ENCODE measurements around the gene TAF4B.

DNA sequence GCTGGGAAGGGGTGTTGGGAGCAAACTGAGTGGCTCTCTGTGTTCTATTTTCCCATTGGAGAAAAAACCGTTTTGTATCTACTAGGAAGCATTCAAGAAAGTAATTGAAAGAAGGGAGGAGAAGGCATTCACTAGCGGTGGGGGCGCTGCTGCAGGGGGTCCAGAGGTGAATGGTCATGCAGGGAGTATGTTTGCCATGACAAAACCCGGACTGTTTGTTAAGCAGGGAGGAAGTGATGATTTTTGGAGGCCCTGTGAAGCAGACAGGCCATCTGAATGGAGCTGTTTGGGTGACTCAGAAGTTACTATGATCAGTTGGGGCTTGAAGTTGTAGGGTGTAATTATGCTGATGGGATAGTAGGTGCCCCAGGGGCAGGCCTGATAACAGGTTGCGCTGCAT lies 7.0 kb downstream of the TAF4B start:
- TF ChIP-seq, protein P1, sequence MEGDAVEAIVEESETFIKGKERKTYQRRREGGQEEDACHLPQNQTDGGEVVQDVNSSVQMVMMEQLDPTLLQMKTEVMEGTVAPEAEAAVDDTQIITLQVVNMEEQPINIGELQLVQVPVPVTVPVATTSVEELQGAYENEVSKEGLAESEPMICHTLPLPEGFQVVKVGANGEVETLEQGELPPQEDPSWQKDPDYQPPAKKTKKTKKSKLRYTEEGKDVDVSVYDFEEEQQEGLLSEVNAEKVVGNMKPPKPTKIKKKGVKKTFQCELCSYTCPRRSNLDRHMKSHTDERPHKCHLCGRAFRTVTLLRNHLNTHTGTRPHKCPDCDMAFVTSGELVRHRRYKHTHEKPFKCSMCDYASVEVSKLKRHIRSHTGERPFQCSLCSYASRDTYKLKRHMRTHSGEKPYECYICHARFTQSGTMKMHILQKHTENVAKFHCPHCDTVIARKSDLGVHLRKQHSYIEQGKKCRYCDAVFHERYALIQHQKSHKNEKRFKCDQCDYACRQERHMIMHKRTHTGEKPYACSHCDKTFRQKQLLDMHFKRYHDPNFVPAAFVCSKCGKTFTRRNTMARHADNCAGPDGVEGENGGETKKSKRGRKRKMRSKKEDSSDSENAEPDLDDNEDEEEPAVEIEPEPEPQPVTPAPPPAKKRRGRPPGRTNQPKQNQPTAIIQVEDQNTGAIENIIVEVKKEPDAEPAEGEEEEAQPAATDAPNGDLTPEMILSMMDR (IDR thresholded peaks at IDR 0.05; ENCODE audit: low read depth, low read length, missing input control) = no peak
- TF ChIP-seq, protein P2, sequence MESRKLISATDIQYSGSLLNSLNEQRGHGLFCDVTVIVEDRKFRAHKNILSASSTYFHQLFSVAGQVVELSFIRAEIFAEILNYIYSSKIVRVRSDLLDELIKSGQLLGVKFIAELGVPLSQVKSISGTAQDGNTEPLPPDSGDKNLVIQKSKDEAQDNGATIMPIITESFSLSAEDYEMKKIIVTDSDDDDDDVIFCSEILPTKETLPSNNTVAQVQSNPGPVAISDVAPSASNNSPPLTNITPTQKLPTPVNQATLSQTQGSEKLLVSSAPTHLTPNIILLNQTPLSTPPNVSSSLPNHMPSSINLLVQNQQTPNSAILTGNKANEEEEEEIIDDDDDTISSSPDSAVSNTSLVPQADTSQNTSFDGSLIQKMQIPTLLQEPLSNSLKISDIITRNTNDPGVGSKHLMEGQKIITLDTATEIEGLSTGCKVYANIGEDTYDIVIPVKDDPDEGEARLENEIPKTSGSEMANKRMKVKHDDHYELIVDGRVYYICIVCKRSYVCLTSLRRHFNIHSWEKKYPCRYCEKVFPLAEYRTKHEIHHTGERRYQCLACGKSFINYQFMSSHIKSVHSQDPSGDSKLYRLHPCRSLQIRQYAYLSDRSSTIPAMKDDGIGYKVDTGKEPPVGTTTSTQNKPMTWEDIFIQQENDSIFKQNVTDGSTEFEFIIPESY (IDR thresholded peaks at IDR 0.05) = no peak
- TF ChIP-seq GABPA (IDR thresholded peaks at IDR 0.05 in 1 of 2, conservative IDR thresholded peaks at IDR 0.05 in 1 of 2) (no peak), RAD21 (IDR thresholded peaks at IDR 0.05) (no peak), MAX (IDR thresholded peaks at IDR 0.05) (no peak), FOXA1 (IDR thresholded peaks at IDR 0.05) (no peak), REST (IDR thresholded peaks at IDR 0.05) (no peak), HNF4G (IDR thresholded peaks at IDR 0.05) (no peak), YY1 (IDR thresholded peaks at IDR 0.05) (no peak), FOXA2 (IDR thresholded peaks at IDR 0.05) (no peak), SP1 (IDR thresholded peaks at IDR 0.05) (no peak), JUND (IDR thresholded peaks at IDR 0.05) (no peak)
